Activated CD4-positive, alpha-beta memory T cell treated with anti-CD3 and anti-CD28 coated beads for 36 hours (primary cell): Measurements from ENCODE around the gene PHYHIPL. TPM values are rescaled to one million over a fixed set of nuclear protein-coding genes. Genes with fewer than 3 reads are reported as not detected.

Experiments
- CTCF ChIA-PET: fragments of 350-600 bp; sonication (Branson Sonifier 250); formaldehyde crosslinking; loops from one replicate; lab custom pipeline; 2021; ENCODE audit warnings: antibody characterized with exemption, inconsistent platforms; lab: Charles Lee
- POLR2A ChIA-PET: fragments of 350-600 bp; sonication (Branson Sonifier 250); formaldehyde crosslinking; loops from one replicate; lab custom pipeline; 2021; ENCODE audit warnings: antibody characterized with exemption; lab: Charles Lee
- DNase-seq: peaks from one replicate; pipeline ENCODE4 v3.0.0-alpha.2; 2020
- H3K27ac Mint-ChIP-seq: one replicate; pipeline ENCODE4 v1.8.0; 2021; ENCODE audit warnings: mixed read lengths
- H3K27me3 Mint-ChIP-seq: one replicate; pipeline ENCODE4 v1.8.0; 2021; ENCODE audit warnings: mixed read lengths
- H3K36me3 Mint-ChIP-seq: one replicate; pipeline ENCODE4 v1.8.0; 2021; ENCODE audit warnings: mixed read lengths
- H3K4me1 Mint-ChIP-seq: one replicate; pipeline ENCODE4 v1.8.0; 2021; ENCODE audit warnings: low read depth, mixed read lengths
- H3K4me3 Mint-ChIP-seq: one replicate; pipeline ENCODE4 v1.8.0; 2021; ENCODE audit warnings: mild to moderate bottlenecking, mixed read lengths
- H3K9me3 Mint-ChIP-seq: one replicate; pipeline ENCODE4 v1.8.0; 2021; ENCODE audit warnings: mixed read lengths
- intact Hi-C: fragments of 100-400 bp; cut with micrococcal nuclease; formaldehyde crosslinking; loops from one replicate; pipeline ENCODE4 v1.15.1; 2023
- total RNA-seq, 2 experiments: library from RNA; stranded (reverse); gene quantifications; one replicate each; pipeline ENCODE4 v1.2.3, GENCODE V29; 2021

Gene PHYHIPL
- total RNA-seq, 2 experiments from 2014 or later = not detected

DNA sequence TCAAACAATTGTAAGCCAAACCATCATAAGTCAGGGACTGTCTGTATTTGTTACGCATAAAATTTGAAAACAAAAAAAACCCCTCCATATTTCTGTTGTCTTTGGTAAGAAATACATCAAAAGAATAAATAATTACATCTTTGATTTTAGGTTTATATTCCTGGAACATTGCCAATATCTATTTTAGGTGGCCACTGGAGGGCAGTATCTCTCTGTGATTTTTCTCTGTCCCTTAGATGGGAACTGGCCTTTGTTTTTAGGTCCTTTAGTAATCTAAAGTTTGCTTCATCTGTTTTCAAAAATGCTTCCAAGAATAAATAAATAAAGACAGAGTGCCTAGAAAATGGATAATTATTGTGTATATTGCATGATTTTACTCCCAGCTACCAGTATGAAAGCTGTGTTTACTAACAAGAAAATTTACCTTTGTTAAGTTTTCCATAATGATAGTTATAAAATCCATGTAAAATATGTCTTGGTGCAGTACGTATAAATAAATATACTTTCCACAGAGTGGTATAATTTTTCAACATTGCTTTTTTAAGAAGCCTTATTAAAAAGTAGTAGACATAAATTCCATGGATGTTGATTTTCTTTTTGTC lies 64.2 kb downstream of the PHYHIPL start:
- Mint-ChIP-seq H3K36me3 (no peaks in the 10 kb centered on the region), H3K27me3 (no peaks in the 10 kb centered on the region), H3K4me3 (no peak overlapping the region), H3K4me1 (no peaks in the 10 kb centered on the region), H3K27ac (no peak overlapping the region), H3K9me3 (no peaks in the 10 kb centered on the region)
- intact Hi-C loops = loop anchor here (1.0 to 2.0 kb wide), 2 partner anchors 288 to 382 kb away; no protein-coding TSS in a partner anchor
- no peak for DNase-seq
- POLR2A ChIA-PET = no interaction called here
- CTCF ChIA-PET = interaction anchor here (0.7 to 1.1 kb wide), 3 partner anchors 162 to 1406 kb away, joined by 3 read pairs; no protein-coding TSS in a partner anchor

- ChIA-PET CTCF (no interaction called here), POLR2A (no interaction called here)
- intact Hi-C loops = no loop called here
- H3K4me3 Mint-ChIP-seq = no peak overlapping the region
- no peaks in the 10 kb centered on the region for H3K4me1 Mint-ChIP-seq
- no peak overlapping the region for H3K27ac Mint-ChIP-seq
- no peaks in the 10 kb centered on the region for H3K36me3 Mint-ChIP-seq
- DNase-seq = no peak
- H3K27me3 Mint-ChIP-seq = no peaks in the 10 kb centered on the region
- no peaks in the 10 kb centered on the region for H3K9me3 Mint-ChIP-seq
These were observed 65.6 kb downstream of the PHYHIPL start for GRCh38 chr10:59242057-59242456.

DNA sequence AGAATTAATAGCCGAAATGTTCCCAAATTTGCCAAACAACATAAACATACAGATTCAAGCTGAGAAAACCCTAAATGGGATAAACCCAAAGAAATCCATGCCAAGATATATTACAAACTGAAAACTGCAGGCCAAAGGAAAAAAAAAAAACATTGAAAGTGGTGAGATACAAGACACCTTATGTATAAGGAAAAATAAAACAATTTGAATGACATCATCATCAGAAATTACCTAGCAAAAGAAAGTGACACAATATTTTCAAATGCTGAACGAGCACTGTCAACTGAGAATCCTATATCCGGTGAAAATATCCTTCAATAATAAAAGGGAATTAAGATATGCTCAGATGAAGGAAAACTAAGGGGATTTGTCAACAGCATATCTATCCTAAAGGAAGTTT lies 66.5 kb downstream of the PHYHIPL start:
- H3K36me3 Mint-ChIP-seq = no peaks in the 10 kb centered on the region
- no peaks in the 10 kb centered on the region for H3K27me3 Mint-ChIP-seq
- H3K4me3 Mint-ChIP-seq = no peak overlapping the region
- DNase-seq = no peak
- ChIA-PET POLR2A (no interaction called here), CTCF (no interaction called here)
- H3K9me3 Mint-ChIP-seq = no peaks in the 10 kb centered on the region
- no peak overlapping the region for H3K27ac Mint-ChIP-seq
- intact Hi-C loops = no loop called here
- H3K4me1 Mint-ChIP-seq = no peaks in the 10 kb centered on the region

DNA sequence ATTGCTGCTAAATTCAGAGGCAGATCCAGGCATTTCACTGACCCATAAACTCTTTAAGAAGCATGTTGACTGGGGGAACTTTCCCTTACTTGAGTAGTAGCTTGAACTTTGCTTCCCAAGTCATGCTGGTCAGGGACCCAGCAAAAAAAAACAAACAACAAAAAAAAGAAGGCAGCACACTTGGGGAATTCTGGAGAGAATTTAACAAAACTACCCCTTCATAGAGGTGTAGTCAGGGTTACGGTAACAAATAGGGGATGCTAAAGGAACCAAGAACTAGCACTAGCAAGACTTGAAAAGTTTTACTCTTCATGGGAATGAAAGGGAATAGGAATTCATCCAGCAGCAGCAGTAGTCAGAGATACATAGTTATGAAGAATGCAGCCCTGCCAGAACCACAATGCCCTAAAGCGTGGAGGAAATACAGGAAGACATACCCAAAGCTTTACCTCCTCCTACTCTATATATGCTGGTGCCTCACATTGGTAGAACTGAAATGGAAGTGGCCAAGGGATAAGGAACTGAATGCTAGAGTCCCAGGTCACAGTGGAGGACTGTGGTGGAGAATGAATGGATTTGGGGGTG lies 67.3 kb downstream of the PHYHIPL start:
- no peak for DNase-seq
- H3K36me3 Mint-ChIP-seq = no peaks in the 10 kb centered on the region
- ChIA-PET CTCF (no interaction called here), POLR2A (no interaction called here)
- H3K27me3 Mint-ChIP-seq = no peaks in the 10 kb centered on the region
- no peaks in the 10 kb centered on the region for H3K9me3 Mint-ChIP-seq
- no peaks in the 10 kb centered on the region for H3K4me1 Mint-ChIP-seq
- no peak overlapping the region for H3K4me3 Mint-ChIP-seq
- intact Hi-C loops = no loop called here
- no peak overlapping the region for H3K27ac Mint-ChIP-seq

DNA sequence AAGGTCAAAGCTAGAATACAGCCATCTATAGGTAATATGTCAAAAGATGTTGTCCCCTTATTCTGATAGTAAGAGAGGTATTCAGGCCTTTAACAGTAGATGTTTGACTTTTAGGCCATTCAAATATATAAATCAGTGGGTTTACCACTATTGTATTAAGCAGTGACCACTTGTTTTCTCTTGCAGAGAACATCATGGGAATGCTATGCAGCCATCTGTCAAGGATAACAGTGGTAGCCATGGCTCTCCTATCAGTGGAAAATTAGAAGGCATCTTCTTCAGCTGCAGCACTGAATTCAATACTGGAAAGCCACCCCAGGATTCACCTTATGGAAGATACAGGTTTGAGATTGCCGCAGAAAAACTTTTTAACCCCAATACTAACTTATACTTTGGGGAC lies 68.4 kb downstream of the PHYHIPL start:
- Mint-ChIP-seq H3K27me3 (no peaks in the 10 kb centered on the region), H3K36me3 (no peaks in the 10 kb centered on the region), H3K4me1 (no peaks in the 10 kb centered on the region), H3K4me3 (no peak overlapping the region), H3K27ac (no peak overlapping the region), H3K9me3 (no peaks in the 10 kb centered on the region)
- no peak for DNase-seq
- ChIA-PET CTCF (no interaction called here), POLR2A (no interaction called here)
- intact Hi-C loops = no loop called here

DNA sequence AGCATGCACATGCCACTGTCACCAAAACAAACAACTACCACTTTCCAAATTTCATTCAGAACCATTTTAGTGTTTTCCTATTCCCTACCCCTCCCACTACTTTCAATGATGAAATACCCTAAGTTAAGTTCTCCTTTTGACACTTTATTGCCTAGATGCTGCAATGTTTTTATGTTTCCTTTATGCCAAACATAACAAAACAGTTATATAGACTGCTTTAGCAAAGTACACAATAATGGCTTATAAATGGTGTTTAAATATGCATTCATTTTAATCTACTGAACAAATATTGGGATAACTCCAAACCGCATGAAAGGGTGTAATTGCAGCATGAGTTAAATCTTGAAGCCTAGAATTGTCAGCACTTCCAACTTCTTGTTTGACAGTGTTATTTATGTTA lies 69.2 kb downstream of the PHYHIPL start:
- Mint-ChIP-seq H3K4me3 (no peak overlapping the region), H3K9me3 (no peaks in the 10 kb centered on the region), H3K36me3 (no peaks in the 10 kb centered on the region), H3K27me3 (no peaks in the 10 kb centered on the region), H3K27ac (no peak overlapping the region), H3K4me1 (no peaks in the 10 kb centered on the region)
- DNase-seq = no peak
- POLR2A ChIA-PET = no interaction called here
- CTCF ChIA-PET = no interaction called here
- intact Hi-C loops = no loop called here

DNA sequence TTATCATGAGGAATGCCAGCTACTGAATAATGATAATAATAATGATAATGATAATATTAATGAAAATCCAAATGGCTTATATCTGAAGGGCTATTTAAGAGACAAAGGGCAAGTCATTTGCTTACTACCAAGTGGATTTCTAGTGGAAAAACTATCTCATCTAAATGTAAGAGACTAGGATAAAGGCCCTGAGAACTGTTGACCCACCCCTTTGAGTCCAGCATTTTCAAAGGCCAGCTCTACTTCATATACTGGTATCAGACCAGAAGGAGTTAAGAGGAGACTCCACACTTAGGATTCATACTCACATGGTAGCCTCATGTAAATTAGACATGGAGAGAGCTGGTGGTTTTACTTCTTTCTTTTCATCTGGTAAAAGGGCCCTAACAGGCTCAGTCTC lies 76.0 kb downstream of the PHYHIPL start:
- H3K4me1 Mint-ChIP-seq = no peaks in the 10 kb centered on the region
- intact Hi-C loops = no loop called here
- POLR2A ChIA-PET = no interaction called here
- no peaks in the 10 kb centered on the region for H3K9me3 Mint-ChIP-seq
- H3K36me3 Mint-ChIP-seq = no peaks in the 10 kb centered on the region
- H3K4me3 Mint-ChIP-seq = no peak overlapping the region
- CTCF ChIA-PET = no interaction called here
- H3K27ac Mint-ChIP-seq = no peak overlapping the region
- H3K27me3 Mint-ChIP-seq = no peaks in the 10 kb centered on the region
- no peak for DNase-seq

DNA sequence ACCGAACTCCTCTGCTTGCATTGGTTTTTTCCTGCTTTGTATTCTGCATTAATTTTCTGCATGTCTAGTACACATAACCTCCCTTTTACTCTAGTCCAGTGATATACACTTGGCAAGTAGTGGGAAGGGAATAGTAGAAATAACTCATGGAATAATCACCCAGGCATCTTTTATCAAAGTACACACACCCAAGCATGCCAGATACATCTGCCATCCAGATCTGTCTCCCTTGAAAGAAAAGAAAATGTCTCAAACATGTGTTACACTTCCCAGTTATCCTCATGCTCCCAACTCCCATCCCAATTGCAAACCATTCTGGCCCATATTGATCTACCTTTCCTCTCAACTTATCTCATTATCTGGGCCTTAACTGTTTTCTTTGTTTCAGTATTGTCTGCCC lies 79.0 kb downstream of the PHYHIPL start:
- H3K9me3 Mint-ChIP-seq = no peaks in the 10 kb centered on the region
- CTCF ChIA-PET = no interaction called here
- no peaks in the 10 kb centered on the region for H3K27me3 Mint-ChIP-seq
- no peak for DNase-seq
- no peak overlapping the region for H3K4me3 Mint-ChIP-seq
- POLR2A ChIA-PET = no interaction called here
- H3K27ac Mint-ChIP-seq = no peak overlapping the region
- intact Hi-C loops = no loop called here
- H3K36me3 Mint-ChIP-seq = no peaks in the 10 kb centered on the region
- H3K4me1 Mint-ChIP-seq = no peaks in the 10 kb centered on the region

- POLR2A ChIA-PET = no interaction called here
- no peak overlapping the region for H3K4me3 Mint-ChIP-seq
These were observed 80.8 kb downstream of the PHYHIPL start for GRCh38 chr10:59257224-59257623.

GRCh38 chr10:59258890-59259289 lies 82.4 kb downstream of the PHYHIPL start:
- Mint-ChIP-seq H3K36me3 (no peaks in the 10 kb centered on the region), H3K9me3 (no peaks in the 10 kb centered on the region), H3K27ac (no peak overlapping the region), H3K27me3 (no peaks in the 10 kb centered on the region), H3K4me1 (no peaks in the 10 kb centered on the region), H3K4me3 (no peak overlapping the region)
- DNase-seq = no peak
- ChIA-PET CTCF (no interaction called here), POLR2A (no interaction called here)
- intact Hi-C loops = no loop called here

More at GRCh38 chr10:59257224-59257623, 80.8 kb downstream of the PHYHIPL start:
- Mint-ChIP-seq H3K27ac (no peak overlapping the region), H3K36me3 (no peaks in the 10 kb centered on the region), H3K27me3 (no peaks in the 10 kb centered on the region), H3K4me1 (no peaks in the 10 kb centered on the region), H3K9me3 (no peaks in the 10 kb centered on the region)
- CTCF ChIA-PET = no interaction called here
- no peak for DNase-seq
- intact Hi-C loops = no loop called here

GRCh38 chr10:59265141-59265540 lies 88.7 kb downstream of the PHYHIPL start:
- DNase-seq = no peak
- Mint-ChIP-seq H3K27ac (no peak overlapping the region), H3K27me3 (no peaks in the 10 kb centered on the region), H3K4me3 (no peak overlapping the region), H3K4me1 (no peaks in the 10 kb centered on the region), H3K36me3 (no peaks in the 10 kb centered on the region), H3K9me3 (no peaks in the 10 kb centered on the region)
- ChIA-PET POLR2A (no interaction called here), CTCF (no interaction called here)
- intact Hi-C loops = no loop called here

GRCh38 chr10:59266321-59266720 lies 89.9 kb downstream of the PHYHIPL start:
- intact Hi-C loops = no loop called here
- POLR2A ChIA-PET = no interaction called here

GRCh38 chr10:59268460-59268859 lies 92.0 kb downstream of the PHYHIPL start:
- Mint-ChIP-seq H3K4me3 (no peak overlapping the region), H3K36me3 (no peaks in the 10 kb centered on the region), H3K4me1 (no peaks in the 10 kb centered on the region), H3K9me3 (no peaks in the 10 kb centered on the region), H3K27me3 (no peaks in the 10 kb centered on the region), H3K27ac (no peak overlapping the region)
- no peak for DNase-seq
- CTCF ChIA-PET = no interaction called here
- POLR2A ChIA-PET = no interaction called here
- intact Hi-C loops = no loop called here

More at GRCh38 chr10:59266321-59266720, 89.9 kb downstream of the PHYHIPL start:
- no peak overlapping the region for H3K27ac Mint-ChIP-seq
- CTCF ChIA-PET = no interaction called here
- no peaks in the 10 kb centered on the region for H3K9me3 Mint-ChIP-seq
- no peak for DNase-seq
- no peaks in the 10 kb centered on the region for H3K4me1 Mint-ChIP-seq
- no peaks in the 10 kb centered on the region for H3K36me3 Mint-ChIP-seq
- no peaks in the 10 kb centered on the region for H3K27me3 Mint-ChIP-seq
- H3K4me3 Mint-ChIP-seq = no peak overlapping the region
